HepG2 (cell line): Measurements from ENCODE around the gene AKT2. TPM values are rescaled to one million over a fixed set of nuclear protein-coding genes. Genes with fewer than 3 reads are reported as not detected.

Experiments
- ATAC-seq: fragments of 200-7000 bp; cut with Tn5 transposase; 3 replicates; pipeline ENCODE4 v1.9.1; 2020; ENCODE audit warnings: mild to moderate bottlenecking, moderate library complexity
- BruUV-seq: library from RNA; stranded (reverse); fragments of 400-500 nt; replicated peaks from 2 replicates; lab custom pipeline; 2021; lab: Mats Ljungman, UMichigan
- CTCF ChIA-PET: fragments of 300-600 bp; formaldehyde crosslinking; extraction: SDS; loops from one replicate; lab custom pipeline; 2021; ENCODE audit warnings: low total read pairs, inconsistent platforms, low intra/inter-chr PET ratio; lab: Yijun Ruan, JAX
- POLR2A ChIA-PET: fragments of 350-600 bp; sonication (Branson Sonifier 250); formaldehyde crosslinking; loops from one replicate; lab custom pipeline; 2020; ENCODE audit warnings: antibody characterized with exemption, inconsistent platforms; lab: Yijun Ruan, JAX
- DNase-seq: peaks from one replicate; pipeline ENCODE4 v3.0.0-alpha.2; 2015; ENCODE audit warnings: low spot score
- FAIRE-seq: peaks from 3 replicates; lab custom pipeline; 2011; peaks lifted over from hg19 to GRCh38; lab: Jason Lieb, UNC
- H2AFZ ChIP-seq: one replicate; pipeline ENCODE4 v1.6.1; 2011; ENCODE audit warnings: low read length, inconsistent platforms
- H3K27ac ChIP-seq: fragments of 300-600 bp; 3 replicates; pipeline ENCODE4 v1.8.0; 2011; ENCODE audit warnings: mixed run types, mild to moderate bottlenecking, mixed read lengths, low read length, inconsistent platforms; ENCODE audit not compliant: insufficient read depth; ENCODE audit errors: extremely low read length
- H3K27me3 ChIP-seq, 2 experiments: fragments of 200-600 bp in 1 of 2; 2 replicates in 1 of 2; 3 replicates in 1 of 2; pipeline versions ENCODE4 v1.6.0 to v1.8.0; 2011; ENCODE audit warnings: low read length in 2 of 2, mild to moderate bottlenecking in 2 of 2, moderate library complexity in 2 of 2, inconsistent platforms in 1 of 2; ENCODE audit not compliant: insufficient read depth in 2 of 2, control insufficient read depth in 1 of 2
- H3K36me3 ChIP-seq, 2 experiments: fragments of 200-600 bp in 1 of 2; replicated peaks in 1 of 2; 2 replicates in 1 of 2; 3 replicates in 1 of 2; pipeline versions ENCODE4 v1.5.1 to v1.8.0; 2011; ENCODE audit warnings: low read length in 2 of 2, inconsistent platforms in 1 of 2; ENCODE audit not compliant: insufficient read depth in 2 of 2, control insufficient read depth in 1 of 2
- H3K4me1 ChIP-seq: 2 replicates; pipeline ENCODE4 v1.5.1; 2012; ENCODE audit warnings: low read length, inconsistent platforms; ENCODE audit not compliant: insufficient read depth
- H3K4me2 ChIP-seq: 2 replicates; pipeline ENCODE4 v1.6.0; 2011; ENCODE audit warnings: low read depth, low read length, inconsistent platforms
- H3K4me3 ChIP-seq, 3 experiments: fragments of 200-600 bp in 1 of 3; sonication (generic), shearing (Covaris generic) in 1 of 3; replicated peaks in 1 of 3; 2 replicates each; pipeline ENCODE4 v1.5.1; 2011 to 2016; ENCODE audit warnings: low read length in 3 of 3, inconsistent platforms in 2 of 3, low read depth in 2 of 3, mild to moderate bottlenecking in 2 of 3, control low read depth in 1 of 3, mixed read lengths in 1 of 3; ENCODE audit not compliant: insufficient read depth in 1 of 3
- H3K79me2 ChIP-seq: one replicate; pipeline ENCODE4 v1.6.1; 2011; ENCODE audit warnings: low read length, inconsistent platforms; ENCODE audit not compliant: insufficient read depth
- H3K9ac ChIP-seq: 2 replicates; pipeline ENCODE4 v1.6.0; 2011; ENCODE audit warnings: mild to moderate bottlenecking, low read depth, low read length, inconsistent platforms; ENCODE audit not compliant: insufficient read depth
- H3K9me3 ChIP-seq: 2 replicates; pipeline ENCODE4 v1.5.1; 2012; ENCODE audit warnings: mild to moderate bottlenecking, low read length
- H4K20me1 ChIP-seq: 2 replicates; pipeline ENCODE4 v1.6.0; 2011; ENCODE audit warnings: inconsistent platforms, mild to moderate bottlenecking, low read length, moderate library complexity; ENCODE audit not compliant: insufficient read depth
- BORCS8-MEF2B ChIP-seq: sonication (generic); formaldehyde crosslinking; IDR thresholded peaks from 2 replicates; pipeline ENCODE4 v1.8.0; 2022; ENCODE audit warnings: mild to moderate bottlenecking, missing genetic modification reagents
- ELF4 ChIP-seq: sonication (generic); formaldehyde crosslinking; IDR thresholded peaks from 2 replicates; pipeline ENCODE4 v1.5.0; 2020; ENCODE audit warnings: missing genetic modification reagents, mild to moderate bottlenecking, moderate library complexity, borderline replicate concordance
- FOXK1 ChIP-seq: sonication (generic); formaldehyde crosslinking; IDR thresholded peaks from 2 replicates; pipeline ENCODE4 v1.4.0; 2020; ENCODE audit warnings: low read depth, missing genetic modification reagents, borderline replicate concordance
- JARID2 ChIP-seq: sonication (generic); formaldehyde crosslinking; IDR thresholded peaks from 2 replicates; pipeline ENCODE4 v1.8.1; 2023; ENCODE audit warnings: missing genetic modification reagents, inconsistent platforms; ENCODE audit not compliant: insufficient replicate concordance
- MIER2 ChIP-seq: IDR thresholded peaks from 2 replicates; pipeline ENCODE4 v1.6.1; 2016; ENCODE audit warnings: missing biosample characterization, missing genetic modification reagents
- SIN3A ChIP-seq: IDR thresholded peaks from 2 replicates; pipeline ENCODE4 v1.6.1; 2011; ENCODE audit warnings: low read depth, mild to moderate bottlenecking, control low read depth, low read length, borderline replicate concordance
- SNAPC2 ChIP-seq: sonication (generic); formaldehyde crosslinking; IDR thresholded peaks from 2 replicates; pipeline ENCODE4 v1.8.1; 2022; ENCODE audit warnings: mild to moderate bottlenecking, missing genetic modification reagents
- U2AF1 ChIP-seq: fragments of 200-400 bp; formaldehyde crosslinking; optimal IDR thresholded peaks from 2 replicates; pipeline ENCODE3; 2017; ENCODE audit warnings: mild to moderate bottlenecking, low read depth, low read length
- ZBTB14 ChIP-seq: sonication (generic); formaldehyde crosslinking; IDR thresholded peaks from 2 replicates; pipeline ENCODE4 v1.4.0; 2020; ENCODE audit warnings: missing genetic modification reagents
- ZBTB34 ChIP-seq: sonication (generic); formaldehyde crosslinking; IDR thresholded peaks from 2 replicates; pipeline ENCODE4 v1.8.0; 2022; ENCODE audit warnings: mild to moderate bottlenecking, missing genetic modification reagents
- ZMAT3 ChIP-seq: sonication (generic); formaldehyde crosslinking; conservative IDR thresholded peaks from 2 replicates; pipeline ENCODE4 v1.7.0; 2021; ENCODE audit warnings: missing genetic modification reagents
- ZNF232 ChIP-seq: sonication (generic); formaldehyde crosslinking; IDR thresholded peaks from 2 replicates; pipeline ENCODE4 v1.4.0; 2020; ENCODE audit warnings: missing genetic modification reagents, borderline replicate concordance
- ZNF280D ChIP-seq: sonication (generic); formaldehyde crosslinking; IDR thresholded peaks from 2 replicates; pipeline ENCODE4 v1.5.1; 2020; ENCODE audit warnings: mild to moderate bottlenecking, missing genetic modification reagents
- ZNF546 ChIP-seq: sonication (generic); formaldehyde crosslinking; conservative IDR thresholded peaks from 2 replicates; pipeline ENCODE4 v1.8.1; 2023; ENCODE audit warnings: mild to moderate bottlenecking, missing genetic modification reagents
- ZNF766 ChIP-seq: sonication (generic); formaldehyde crosslinking; IDR thresholded peaks from 2 replicates; pipeline ENCODE4 v1.5.0; 2020; ENCODE audit warnings: missing genetic modification reagents, borderline replicate concordance
- ZNF773 ChIP-seq: sonication (generic); formaldehyde crosslinking; IDR thresholded peaks from 2 replicates; pipeline ENCODE4 v1.4.0; 2020; ENCODE audit warnings: missing genetic modification reagents, borderline replicate concordance
- WGBS: methylation state at CpG from one replicate; pipeline ENCODE4 v1.1.6; 2017; ENCODE audit warnings: low lambda C conversion rate; 5-methylcytosine and 5-hydroxymethylcytosine counted together
- in situ Hi-C: cut with HindIII; loops from 2 replicates; pipeline ENCODE4 v1.10.0; 2017; ENCODE audit warnings: low pct_unique_long_range_greater_than_20kb; ENCODE audit not compliant: extremely low pct_ligation_motif_present
- intact Hi-C: fragments of 100-400 bp; cut with micrococcal nuclease; formaldehyde crosslinking; loops from one replicate; pipeline ENCODE4 v1.10.0; 2022; ENCODE audit not compliant: unreplicated experiment
- polyA plus RNA-seq, 8 experiments: library from polyadenylated mRNA; depleted of rRNA in 3 of 8; stranded (reverse) in 7 of 8; unstranded in 1 of 8; fragments of >200 nt; fragmentation: Illumina TruSeq in 4 of 8; extraction: Trizol in 4 of 8; gene quantifications; 2 replicates each; pipeline versions ENCODE4 v1.2.1 to v1.2.3, GENCODE V29; 2011 to 2016; ENCODE audit warnings: low read depth in 4 of 8, missing spikeins in 1 of 8, mixed read lengths in 1 of 8; ENCODE audit not compliant: insufficient read depth in 1 of 8
- total RNA-seq, 5 experiments: library from RNA; depleted of rRNA; stranded (reverse); fragments of >200 nt; fragmentation: Illumina TruSeq; extraction: Trizol; gene quantifications; 2 replicates each; pipeline ENCODE4 v1.2.3, GENCODE V29; 2016; ENCODE audit warnings: low read depth in 1 of 5

Gene AKT2
- total and polyA plus RNA-seq, 2 of the 13 experiments (the other 11 are each of a cell fraction or from before 2014, with no cell fraction given), result 82.1 to 173 TPM

- H3K79me2 ChIP-seq, result peaks cover 26% of the 10 kb centered on the region
- intact Hi-C loops, result no loop called here
- H3K4me3 ChIP-seq, result no peak overlapping the region
- 93% methylated on average over 7 of the region's 7 CpGs for WGBS
- POLR2A ChIA-PET, result interaction anchor here (1.1 to 1.8 kb wide), 2 partner anchors 26 to 31 kb away, joined by 3 to 6 read pairs; partner anchors contain the start of gene CCNP
- TF ChIP-seq SIN3A, result no peak
- TF ChIP-seq ZNF232 (CRISPR knock-in tag), result no peak
- no peak for TF ChIP-seq ZBTB34
- no peak for TF ChIP-seq ZBTB14 (CRISPR knock-in tag)
- TF ChIP-seq ELF4 (CRISPR knock-in tag), result no peak
- TF ChIP-seq ZMAT3 (CRISPR knock-in tag), result no peak
- no peak for TF ChIP-seq BORCS8-MEF2B (CRISPR knock-in tag)
- TF ChIP-seq JARID2, result no peak
- no peak for TF ChIP-seq ZNF280D (CRISPR knock-in tag)
- TF ChIP-seq FOXK1 (CRISPR knock-in tag), result no peak
- no peak for TF ChIP-seq MIER2
- no peak for TF ChIP-seq ZNF773 (CRISPR knock-in tag)
- TF ChIP-seq U2AF1, result no peak
- TF ChIP-seq ZNF546 (CRISPR knock-in tag), result no peak
- TF ChIP-seq SNAPC2 (CRISPR knock-in tag), result no peak
- no peak for TF ChIP-seq ZNF766 (CRISPR knock-in tag)
- H4K20me1 ChIP-seq, result peaks cover 8% of the 10 kb centered on the region
- H3K4me1 ChIP-seq, result peaks cover 64% of the 10 kb centered on the region
- BruUV-seq, result no TSS peak
- no peaks in the 10 kb centered on the region for H3K9me3 ChIP-seq
- DNase-seq (no peak), FAIRE-seq (no peak), ATAC-seq (no peak)
- peaks cover 24 to 58% of the 10 kb centered on the region in 2 experiments for H3K36me3 ChIP-seq
- H3K4me2 ChIP-seq, result no peak overlapping the region
- H3K27me3 ChIP-seq, result no peaks in the 10 kb centered on the region
- CTCF ChIA-PET, result no interaction called here
- H3K9ac ChIP-seq, result no peak overlapping the region
- in situ Hi-C loops, result no loop called here
- peak overlapping the region; percentile 81 for H3K27ac ChIP-seq
- no peak overlapping the region for H2AFZ ChIP-seq
Observed at GRCh38 chr19:40252395-40252794, 32.8 kb downstream of the AKT2 start.
